NT2/D1 (cell line): Measurements from ENCODE around the gene SLX4IP.

Experiments used
- DNase-seq: peaks from one replicate; pipeline ENCODE4 v3.0.0-alpha.2; 2011; ENCODE audit warnings: low read depth, low spot score
- H3K27me3 ChIP-seq: 2 replicates; pipeline ENCODE4 v1.6.0; 2011; ENCODE audit warnings: mild to moderate bottlenecking; ENCODE audit not compliant: insufficient read length, insufficient read depth
- H3K36me3 ChIP-seq: 2 replicates; pipeline ENCODE4 v1.6.1; 2011; ENCODE audit warnings: mild to moderate bottlenecking, low read length, mixed read lengths; ENCODE audit not compliant: insufficient read depth, insufficient read length
- H3K4me1 ChIP-seq: 2 replicates; pipeline ENCODE4 v1.5.1; 2011; ENCODE audit not compliant: insufficient read depth, insufficient read length
- H3K4me3 ChIP-seq: 2 replicates; pipeline ENCODE4 v1.5.1; 2011; ENCODE audit warnings: low read depth; ENCODE audit not compliant: insufficient read length
- H3K9ac ChIP-seq: 2 replicates; pipeline ENCODE4 v1.6.0; 2011; ENCODE audit warnings: low read depth; ENCODE audit not compliant: insufficient read length
- H3K9me3 ChIP-seq: 2 replicates; pipeline ENCODE4 v1.5.1; 2011; ENCODE audit warnings: mild to moderate bottlenecking, low read length; ENCODE audit not compliant: insufficient read depth
- SUZ12 ChIP-seq: IDR thresholded peaks from 2 replicates; pipeline ENCODE4 v1.6.1; 2011; ENCODE audit not compliant: insufficient read length, insufficient read depth; ENCODE audit errors: extremely low read depth
- YY1 ChIP-seq: IDR thresholded peaks from 2 replicates; pipeline ENCODE4 v1.6.1; 2011; ENCODE audit not compliant: insufficient read length, insufficient read depth
- ZNF274 ChIP-seq: IDR thresholded peaks from 2 replicates; pipeline ENCODE4 v1.6.1; 2011; ENCODE audit warnings: mild to moderate bottlenecking, low read depth, low read length

Gene SLX4IP

DNA sequence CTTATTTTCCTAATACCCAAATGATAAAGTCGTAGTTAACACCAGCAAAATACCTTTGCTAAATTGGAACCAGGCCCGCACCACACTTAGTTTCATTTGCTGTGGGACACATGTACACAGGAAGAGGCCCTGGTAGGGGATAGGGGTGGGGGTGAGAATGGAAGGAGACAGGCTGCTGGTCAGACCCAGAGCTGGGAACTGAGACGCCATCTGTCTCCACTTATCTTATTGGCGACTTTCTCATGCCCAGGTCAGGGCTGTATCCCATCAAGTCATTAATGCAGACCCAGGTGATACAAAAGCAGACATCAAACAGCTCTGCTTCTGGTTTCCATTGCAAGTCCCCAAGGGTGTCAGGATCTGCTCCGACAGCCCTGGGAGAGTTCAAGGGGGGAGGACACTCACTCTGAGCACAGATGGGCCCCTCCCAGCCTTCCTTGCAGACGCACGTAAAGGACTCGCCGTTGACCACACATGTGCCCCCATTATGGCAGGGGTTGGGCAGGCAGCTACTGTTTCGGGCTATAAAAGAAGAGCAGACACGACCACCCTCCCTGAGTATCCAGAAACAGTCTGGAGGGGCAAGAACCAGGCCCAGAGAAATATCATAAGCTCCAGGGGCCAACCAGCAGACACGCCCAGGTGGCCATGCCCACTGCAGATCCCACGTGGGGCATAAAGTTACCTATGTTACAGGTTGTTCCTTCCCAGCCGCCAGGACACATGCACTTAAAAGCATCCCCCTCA is 209.5 kb downstream of the SLX4IP start:
- H3K27me3 ChIP-seq, result no peaks in the 10 kb centered on the region
- H3K4me3 ChIP-seq, result no peak overlapping the region
- no peak overlapping the region for H3K9ac ChIP-seq
- TF ChIP-seq YY1, result no peak
- peaks cover 98% of the 10 kb centered on the region for H3K36me3 ChIP-seq
- no peaks in the 10 kb centered on the region for H3K4me1 ChIP-seq
- DNase-seq, result no peak
- H3K9me3 ChIP-seq, result no peaks in the 10 kb centered on the region

- Histone ChIP-seq H3K27me3 (no peaks in the 10 kb centered on the region), H3K9me3 (no peaks in the 10 kb centered on the region), H3K9ac (no peak overlapping the region), H3K36me3 (peaks cover 97% of the 10 kb centered on the region), H3K4me1 (peaks cover under 1% of the 10 kb centered on the region), H3K4me3 (no peak overlapping the region)
- DNase-seq, result no peak
- TF ChIP-seq SUZ12, result no peak
- TF ChIP-seq ZNF274, result no peak
- TF ChIP-seq YY1, result no peak
Observed at GRCh38 chr20:10645205-10645570, 210.1 kb downstream of the SLX4IP start.

- H3K4me3 ChIP-seq, result no peak overlapping the region
- no peak for TF ChIP-seq ZNF274
- no peak for TF ChIP-seq SUZ12
- no peak for TF ChIP-seq YY1
- no peak for DNase-seq
- H3K9me3 ChIP-seq, result no peaks in the 10 kb centered on the region
- no peaks in the 10 kb centered on the region for H3K27me3 ChIP-seq
- H3K9ac ChIP-seq, result no peak overlapping the region
- H3K4me1 ChIP-seq, result peaks cover 2% of the 10 kb centered on the region
- peaks cover 97% of the 10 kb centered on the region for H3K36me3 ChIP-seq
Observed at GRCh38 chr20:10646006-10646405, 210.9 kb downstream of the SLX4IP start.

- no peak overlapping the region for H3K4me3 ChIP-seq
- no peak overlapping the region for H3K9ac ChIP-seq
- peaks cover 95% of the 10 kb centered on the region for H3K36me3 ChIP-seq
Observed at GRCh38 chr20:10646886-10647420, 211.8 kb downstream of the SLX4IP start.

DNA sequence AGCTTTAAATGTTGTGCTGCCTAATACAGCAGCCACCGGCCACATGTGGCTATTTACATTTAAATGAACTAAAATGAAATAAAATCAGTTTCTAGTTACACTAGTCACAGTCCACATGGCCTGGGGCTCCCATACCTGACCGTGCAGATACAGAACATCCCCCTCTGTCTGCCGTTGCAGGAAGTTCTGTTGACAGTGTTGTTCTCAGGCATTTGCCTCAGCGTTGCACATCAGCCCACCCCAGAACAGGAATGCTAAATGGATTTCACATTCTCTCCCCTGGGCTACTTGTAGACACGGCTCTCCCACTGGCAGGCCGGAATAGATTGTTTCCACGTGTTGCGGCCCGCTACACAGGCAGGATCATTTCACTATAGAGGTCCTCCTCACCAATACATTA is 212.4 kb downstream of the SLX4IP start:
- TF ChIP-seq YY1, result no peak
- no peak for TF ChIP-seq SUZ12
- TF ChIP-seq ZNF274, result no peak
- DNase-seq, result no peak

More at GRCh38 chr20:10646886-10647420, 211.8 kb downstream of the SLX4IP start:
- no peaks in the 10 kb centered on the region for H3K9me3 ChIP-seq
- no peak for DNase-seq
- H3K27me3 ChIP-seq, result no peaks in the 10 kb centered on the region
- TF ChIP-seq YY1 (no peak), ZNF274 (no peak), SUZ12 (no peak)
- peaks cover 2% of the 10 kb centered on the region for H3K4me1 ChIP-seq

GRCh38 chr20:10647909-10648308 is 212.8 kb downstream of the SLX4IP start:
- H3K36me3 ChIP-seq, result peaks cover 94% of the 10 kb centered on the region
- DNase-seq, result no peak
- no peak for TF ChIP-seq SUZ12
- TF ChIP-seq YY1, result no peak
- no peak for TF ChIP-seq ZNF274
- H3K9ac ChIP-seq, result no peak overlapping the region
- H3K9me3 ChIP-seq, result no peaks in the 10 kb centered on the region
- no peak overlapping the region for H3K4me3 ChIP-seq
- H3K27me3 ChIP-seq, result no peaks in the 10 kb centered on the region
- peaks cover 2% of the 10 kb centered on the region for H3K4me1 ChIP-seq

More for the DNA sequence above, 212.4 kb downstream of the SLX4IP start:
- peaks cover 94% of the 10 kb centered on the region for H3K36me3 ChIP-seq
- peaks cover 2% of the 10 kb centered on the region for H3K4me1 ChIP-seq
- H3K9ac ChIP-seq, result no peak overlapping the region
- H3K4me3 ChIP-seq, result no peak overlapping the region
- H3K27me3 ChIP-seq, result no peaks in the 10 kb centered on the region
- no peaks in the 10 kb centered on the region for H3K9me3 ChIP-seq

DNA sequence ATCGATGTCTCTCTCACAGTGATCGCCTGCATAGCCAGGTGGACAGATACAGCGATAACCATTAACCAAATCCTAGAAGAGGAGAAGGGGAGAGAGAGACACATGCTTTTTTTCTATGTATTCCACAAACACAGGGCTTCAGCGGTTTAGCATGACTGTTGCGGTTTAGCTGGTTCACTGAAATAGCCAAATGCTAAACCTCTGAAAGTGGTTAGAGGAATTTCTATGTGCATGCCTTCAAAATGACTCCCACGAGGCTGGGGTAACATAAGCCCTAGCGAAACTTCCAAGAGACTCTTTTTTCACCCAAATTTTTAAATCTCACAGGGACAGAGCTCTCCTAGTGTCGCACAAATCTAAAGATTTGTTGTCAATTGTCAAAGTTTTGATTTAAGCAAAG is 213.5 kb downstream of the SLX4IP start:
- Histone ChIP-seq H3K36me3 (peaks cover 90% of the 10 kb centered on the region), H3K9me3 (no peaks in the 10 kb centered on the region), H3K9ac (no peak overlapping the region), H3K27me3 (no peaks in the 10 kb centered on the region), H3K4me1 (peaks cover 2% of the 10 kb centered on the region), H3K4me3 (no peak overlapping the region)
- TF ChIP-seq YY1 (no peak), SUZ12 (no peak)
- no peak for DNase-seq
